Globus pallidus (tissue), 1 donor: ENCODE results near the gene MLYCD.

ENCODE experiments used
- DNase-seq: peaks from one replicate; pipeline ENCODE4 v3.0.0-alpha.2; 2015; ENCODE audit warnings: low spot score

The MLYCD gene

DNA sequence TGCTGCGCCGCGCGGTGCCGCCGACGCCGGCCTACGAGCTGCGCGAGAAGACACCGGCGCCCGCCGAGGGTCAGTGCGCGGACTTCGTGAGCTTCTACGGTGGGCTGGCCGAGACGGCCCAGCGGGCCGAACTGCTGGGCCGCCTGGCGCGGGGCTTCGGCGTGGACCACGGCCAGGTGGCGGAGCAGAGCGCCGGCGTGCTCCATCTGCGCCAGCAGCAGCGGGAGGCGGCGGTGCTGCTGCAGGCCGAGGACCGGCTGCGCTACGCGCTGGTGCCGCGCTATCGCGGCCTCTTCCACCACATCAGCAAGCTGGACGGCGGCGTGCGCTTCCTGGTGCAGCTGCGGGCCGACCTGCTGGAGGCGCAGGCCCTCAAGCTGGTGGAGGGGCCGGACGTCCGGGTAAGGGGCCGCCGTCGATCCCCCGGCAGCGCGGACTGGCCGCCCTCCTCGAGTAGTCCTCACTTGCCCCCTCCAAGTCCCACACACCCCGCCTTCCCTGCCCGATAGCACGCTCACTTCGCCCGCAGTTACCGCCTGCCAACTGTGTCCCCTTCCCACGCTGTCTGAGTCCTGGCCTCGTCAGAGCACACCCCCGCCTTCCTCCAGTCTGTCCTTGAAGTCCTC lies 470 bp downstream of the MLYCD start:
- DNase-seq, result peak; percentile 59

DNA sequence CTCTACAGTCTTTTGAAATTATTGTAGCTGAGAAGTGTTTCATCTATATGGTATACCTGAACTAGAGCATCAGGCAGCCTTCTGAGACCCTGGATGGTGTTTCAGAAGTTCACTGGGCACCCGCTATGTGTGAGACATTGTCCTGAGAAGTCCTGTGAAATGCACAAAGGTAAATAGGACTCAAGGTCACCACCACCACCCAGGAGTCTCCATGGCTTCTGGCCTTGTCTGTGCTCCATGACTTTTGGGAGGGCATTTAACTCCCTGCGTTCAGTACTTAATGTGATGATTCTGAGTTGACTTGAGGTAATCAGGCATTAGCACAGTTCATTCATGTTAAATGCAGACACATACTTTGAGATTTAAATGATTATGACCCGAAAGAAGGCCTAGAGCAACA lies 1.1 kb downstream of the MLYCD start:
- DNase-seq, result peak; percentile 14

- no peak for DNase-seq
Measured at GRCh38 chr16:83900571-83900970, 1.7 kb downstream of the MLYCD start.

GRCh38 chr16:83901101-83901500 lies 2.2 kb downstream of the MLYCD start:
- no peak for DNase-seq

DNA sequence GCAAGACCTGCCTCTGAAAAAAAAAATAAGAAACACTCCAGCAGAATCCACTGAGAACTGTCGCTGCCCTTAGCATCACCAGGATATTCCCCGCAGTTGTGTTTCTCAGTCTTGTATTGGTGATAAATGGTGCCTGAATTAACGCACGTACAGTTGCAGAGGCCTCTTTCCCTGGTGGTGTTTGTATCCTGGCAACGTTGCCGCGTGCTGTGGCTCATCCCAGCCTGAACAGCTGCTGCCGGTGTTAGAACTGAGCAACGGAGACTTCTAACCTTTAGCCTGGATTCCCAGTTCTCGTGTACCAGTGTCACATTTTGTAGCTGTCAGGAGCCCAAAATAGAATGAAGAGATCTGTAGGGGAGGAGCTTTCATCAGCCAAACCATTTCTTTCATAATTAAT lies 4.8 kb downstream of the MLYCD start:
- DNase-seq, result peak; percentile 20

DNA sequence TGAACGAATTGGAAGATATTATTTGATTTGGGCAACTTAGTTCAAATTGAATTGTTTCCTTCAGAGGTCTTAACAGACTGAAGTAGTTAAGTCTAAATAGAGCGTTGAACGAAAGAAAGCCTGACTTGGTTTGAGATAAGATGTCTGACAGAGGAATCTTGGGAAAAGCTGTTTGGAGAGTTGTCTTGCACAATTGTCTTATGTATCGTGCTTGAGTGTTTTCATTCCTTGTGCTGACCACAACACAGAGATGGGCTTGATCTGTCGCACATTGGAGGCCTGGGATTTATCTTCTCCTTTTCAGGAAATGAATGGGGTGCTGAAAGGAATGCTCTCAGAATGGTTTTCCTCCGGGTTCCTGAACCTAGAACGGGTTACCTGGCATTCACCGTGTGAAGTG lies 7.8 kb downstream of the MLYCD start:
- no peak for DNase-seq

- no peak for DNase-seq
Measured at GRCh38 chr16:83907111-83907510, 8.2 kb downstream of the MLYCD start.

DNA sequence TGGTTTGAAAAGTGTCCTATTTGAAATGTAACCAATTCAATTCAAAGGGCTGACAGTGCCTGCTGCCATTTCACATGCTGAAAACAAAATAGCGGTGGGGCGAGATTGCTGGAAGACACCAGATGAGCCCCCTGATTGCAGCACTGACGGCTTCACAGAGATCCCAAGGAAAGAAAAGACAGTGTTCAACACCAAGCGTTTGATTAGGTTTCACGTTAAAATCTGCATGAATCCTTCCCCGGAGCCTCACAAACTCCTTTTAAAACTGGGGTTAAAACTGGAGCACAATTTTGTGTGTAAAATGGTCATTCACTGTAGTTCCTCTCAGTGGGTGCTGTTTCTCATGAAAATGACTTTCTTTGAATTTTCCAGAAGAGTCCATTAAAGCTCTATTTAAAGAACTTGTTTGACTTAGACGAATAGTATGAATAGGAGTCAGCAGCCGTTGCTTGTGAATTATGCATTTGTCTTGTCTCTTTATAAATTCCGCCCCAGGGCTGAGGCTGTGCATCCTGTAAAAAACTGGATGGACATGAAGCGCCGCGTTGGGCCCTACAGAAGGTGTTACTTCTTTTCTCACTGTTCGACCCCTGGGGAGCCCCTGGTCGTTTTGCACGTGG lies 8.8 kb downstream of the MLYCD start:
- DNase-seq, result no peak

- DNase-seq, result no peak
Measured at GRCh38 chr16:83908798-83909197, 9.9 kb downstream of the MLYCD start.

- no peak for DNase-seq
Measured at GRCh38 chr16:83911290-83911689, 12.4 kb downstream of the MLYCD start.

GRCh38 chr16:83912519-83913244 lies 13.8 kb downstream of the MLYCD start:
- no peak for DNase-seq

DNA sequence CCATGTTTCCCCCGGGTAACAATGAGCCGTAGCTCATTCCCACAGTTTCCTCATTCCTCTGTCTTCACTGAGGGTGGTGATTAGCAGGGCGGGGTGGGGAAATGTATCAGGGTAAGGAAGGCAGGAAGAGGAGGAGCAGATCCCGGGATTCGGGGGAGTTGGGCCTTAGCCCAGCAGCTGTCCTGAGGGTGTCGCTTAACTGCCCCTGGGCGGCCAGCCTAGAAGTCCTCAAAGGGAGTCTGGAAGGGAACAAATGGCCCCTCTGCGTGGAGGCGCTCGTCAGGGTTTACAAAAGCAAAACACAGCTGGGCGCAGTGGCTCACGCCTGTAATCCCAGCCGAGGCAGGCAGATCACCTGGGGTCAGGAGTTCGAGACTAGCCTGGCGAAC lies 14.3 kb downstream of the MLYCD start:
- DNase-seq, result no peak

- no peak for DNase-seq
Measured at GRCh38 chr16:83914091-83914710, 15.3 kb downstream of the MLYCD start.

DNA sequence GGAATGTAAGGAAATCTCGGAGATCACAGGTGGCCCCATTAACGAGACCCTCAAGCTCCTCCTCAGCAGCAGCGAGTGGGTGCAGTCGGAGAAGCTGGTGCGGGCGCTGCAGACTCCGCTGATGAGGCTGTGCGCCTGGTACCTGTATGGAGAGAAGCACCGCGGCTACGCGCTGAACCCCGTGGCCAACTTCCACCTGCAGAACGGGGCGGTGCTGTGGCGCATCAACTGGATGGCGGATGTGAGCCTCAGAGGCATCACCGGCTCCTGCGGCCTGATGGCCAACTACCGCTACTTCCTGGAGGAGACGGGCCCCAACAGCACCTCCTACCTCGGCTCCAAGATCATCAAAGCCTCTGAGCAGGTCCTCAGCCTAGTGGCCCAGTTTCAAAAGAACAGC lies 16.2 kb downstream of the MLYCD start:
- no peak for DNase-seq

- no peak for DNase-seq
Measured at GRCh38 chr16:83915491-83915890, 16.6 kb downstream of the MLYCD start.

- no peak for DNase-seq
Measured at GRCh38 chr16:83917152-83918120, 18.5 kb downstream of the MLYCD start.

DNA sequence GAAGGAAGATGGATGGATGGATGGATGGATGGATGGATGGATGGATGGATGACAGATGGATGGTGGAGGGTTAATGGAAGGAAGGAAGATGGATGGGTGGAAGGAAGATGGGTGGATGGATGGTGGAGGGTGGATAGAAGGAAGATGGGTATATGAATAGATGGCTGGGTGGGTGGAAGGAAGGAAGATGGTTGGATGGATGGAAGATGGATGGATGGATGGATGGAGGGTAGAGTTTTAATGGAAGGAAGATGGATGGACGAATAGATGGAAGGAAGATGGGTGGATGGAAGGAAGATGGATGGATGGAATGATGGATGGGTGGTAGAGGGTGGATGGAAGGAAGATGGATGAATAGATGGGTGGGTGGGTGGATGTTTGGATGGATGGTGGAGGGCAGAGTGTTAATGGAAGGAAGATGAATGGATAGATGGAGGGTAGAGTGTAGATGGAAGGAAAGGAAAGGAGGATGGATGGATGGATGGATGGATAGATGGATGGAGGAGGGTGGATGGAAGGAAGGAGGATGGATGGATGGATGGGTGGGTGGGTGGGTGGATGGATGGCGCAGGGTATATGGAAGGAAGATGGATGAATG lies 22.1 kb downstream of the MLYCD start:
- no peak for DNase-seq

GRCh38 chr16:83923581-83924365 lies 24.9 kb downstream of the MLYCD start:
- no peak for DNase-seq

- DNase-seq, result no peak
Measured at GRCh38 chr16:83924686-83925085, 25.8 kb downstream of the MLYCD start.

DNA sequence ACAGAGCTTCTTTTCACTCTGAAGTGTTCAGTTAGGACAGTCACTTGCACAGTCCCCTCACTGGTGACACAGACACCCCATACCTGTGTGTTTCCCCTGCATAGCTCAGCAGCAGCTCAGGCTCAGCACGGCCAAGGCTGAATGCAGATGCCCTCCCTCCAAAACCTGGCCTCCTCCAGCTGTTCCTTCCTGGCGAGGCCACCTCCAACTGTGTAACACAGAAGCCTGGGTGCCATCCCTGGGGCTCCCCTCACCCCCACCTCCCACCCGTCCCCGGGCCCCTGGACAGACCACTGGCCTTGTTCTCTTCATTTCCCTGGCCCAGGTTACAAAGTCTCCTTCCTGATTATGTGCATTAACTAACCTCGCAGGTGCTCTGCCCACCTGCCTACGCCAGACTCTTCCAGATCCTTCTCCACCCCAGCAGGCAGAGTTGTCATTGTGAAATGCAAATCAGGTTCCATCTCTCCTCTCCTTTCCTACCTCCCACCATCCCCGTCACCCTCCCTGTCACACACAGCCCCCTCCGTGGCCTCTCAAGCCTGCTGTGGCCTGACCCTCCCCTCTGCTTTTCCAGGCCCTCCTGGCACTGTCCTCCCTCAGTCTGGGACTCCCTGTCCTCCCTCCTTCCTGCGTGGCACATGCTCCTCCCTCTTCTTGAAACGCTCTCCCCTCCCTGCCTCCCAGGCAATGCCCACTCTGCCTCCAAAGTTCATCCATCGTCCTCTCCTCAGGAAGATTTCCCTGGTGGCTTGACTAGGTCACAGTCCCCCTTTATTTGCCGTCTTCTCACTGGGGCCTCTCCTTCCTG lies 26.4 kb downstream of the MLYCD start:
- DNase-seq, result no peak
